Caco-2 (cell line): ENCODE measurements around the gene SPPL2A. TPM values are rescaled to one million over a fixed set of nuclear protein-coding genes. Genes with fewer than 3 reads are reported as not detected.

Experiments used
- BruUV-seq: library from RNA; stranded (reverse); fragments of 400-500 nt; replicated peaks from 2 replicates; lab custom pipeline; 2021; lab: Mats Ljungman, UMichigan
- CTCF ChIA-PET: fragments of 300-600 bp; sonication (Branson Sonifier 250); formaldehyde crosslinking; loops from one replicate; lab custom pipeline; 2022; ENCODE audit warnings: antibody characterized with exemption; lab: Charles Lee
- POLR2A ChIA-PET: fragments of 300-600 bp; sonication (Branson Sonifier 250); formaldehyde crosslinking; loops from one replicate; lab custom pipeline; 2022; ENCODE audit warnings: antibody characterized with exemption; lab: Charles Lee
- DNase-seq, 2 experiments: peaks; one replicate each; pipeline versions ENCODE4 v3.0.0 to v3.0.0-alpha.2; 2020 to 2022
- H3K27me3 ChIP-seq: replicated peaks from 2 replicates; pipeline ENCODE4 v1.6.0; 2011; ENCODE audit warnings: low read length; ENCODE audit not compliant: control insufficient read depth, insufficient read depth
- H3K36me3 ChIP-seq: 2 replicates; pipeline ENCODE4 v1.5.1; 2011; ENCODE audit warnings: low read length; ENCODE audit not compliant: control insufficient read depth, insufficient read depth
- H3K4me1 ChIP-seq: fragments of 250-450 bp; sonication (Bioruptor Pico); 2 replicates; pipeline ENCODE4 v1.5.1; 2020; ENCODE audit warnings: mild to moderate bottlenecking
- H3K4me3 ChIP-seq: 2 replicates; pipeline ENCODE4 v1.5.1; 2011; ENCODE audit warnings: low read depth, mild to moderate bottlenecking, control low read depth, low read length
- H3K9me3 ChIP-seq: fragments of 250-450 bp; sonication (Bioruptor Pico); 2 replicates; pipeline ENCODE4 v1.5.1; 2020; ENCODE audit warnings: mild to moderate bottlenecking, moderate library complexity
- H3K27ac Mint-ChIP-seq: one replicate; pipeline ENCODE4 v1.8.0; 2022; ENCODE audit warnings: mixed read lengths; ENCODE audit not compliant: unreplicated experiment
- H3K27me3 Mint-ChIP-seq: one replicate; pipeline ENCODE4 v1.8.0; 2022; ENCODE audit warnings: mixed read lengths; ENCODE audit not compliant: insufficient read depth, unreplicated experiment
- H3K36me3 Mint-ChIP-seq: one replicate; pipeline ENCODE4 v1.8.0; 2022; ENCODE audit warnings: mild to moderate bottlenecking, mixed read lengths; ENCODE audit not compliant: insufficient read depth, unreplicated experiment
- H3K4me1 Mint-ChIP-seq: one replicate; pipeline ENCODE4 v1.8.0; 2022; ENCODE audit warnings: low read depth, mixed read lengths; ENCODE audit not compliant: unreplicated experiment
- H3K4me3 Mint-ChIP-seq: one replicate; pipeline ENCODE4 v1.8.0; 2022; ENCODE audit warnings: mild to moderate bottlenecking, moderate library complexity, mixed read lengths; ENCODE audit not compliant: unreplicated experiment
- H3K9me3 Mint-ChIP-seq: one replicate; pipeline ENCODE4 v1.8.0; 2022; ENCODE audit warnings: mixed read lengths; ENCODE audit not compliant: unreplicated experiment
- intact Hi-C: fragments of 100-400 bp; cut with micrococcal nuclease; formaldehyde crosslinking; loops from one replicate; pipeline ENCODE4 v1.10.0; 2022; ENCODE audit not compliant: unreplicated experiment
- total RNA-seq: library from RNA; stranded (reverse); gene quantifications from 2 replicates; pipeline ENCODE4 v1.2.3, GENCODE V29; 2022
- TF ChIP-seq, protein P1 (sequence below), 2 experiments: fragments of 200-600 bp in 1 of 2; IDR thresholded peaks; 1 replicate in 1 of 2; 2 replicates in 1 of 2; pipeline versions ENCODE4 v1.5.1 to v1.8.0; 2011 to 2022; ENCODE audit warnings: antibody characterized with exemption in 1 of 2, control low read depth in 1 of 2, inconsistent platforms in 1 of 2, low read depth in 1 of 2, low read length in 1 of 2, mild to moderate bottlenecking in 1 of 2, moderate library complexity in 1 of 2; ENCODE audit not compliant: insufficient read depth in 1 of 2, severe bottlenecking in 1 of 2, unreplicated experiment in 1 of 2

Gene SPPL2A
- total RNA-seq, 1 experiment from 2014 or later = 131 TPM

DNA sequence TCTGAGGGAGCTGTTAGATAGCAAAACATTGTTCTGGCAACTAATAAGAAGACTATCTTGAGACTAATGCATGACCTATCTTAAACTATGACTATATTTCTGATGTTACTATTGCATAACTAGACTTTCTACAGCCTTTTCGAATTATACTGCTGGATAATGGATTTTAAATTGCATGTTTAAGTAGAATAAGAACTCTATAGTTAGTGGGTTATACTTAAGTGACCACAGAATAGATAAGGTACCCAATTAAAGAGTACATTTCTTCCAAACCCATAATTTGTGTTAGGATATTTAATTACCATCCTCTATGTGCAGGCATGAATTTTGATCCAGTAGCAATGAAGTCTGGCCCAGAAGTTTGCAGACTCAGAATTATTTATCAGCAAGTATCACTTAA, 44.6 kb upstream of the SPPL2A start:
- BruUV-seq = no TSS peak
- Histone ChIP-seq H3K9me3 (no peaks in the 10 kb centered on the region), H3K27me3 (no peaks in the 10 kb centered on the region), H3K4me3 (no peak overlapping the region), H3K4me1 (no peaks in the 10 kb centered on the region), H3K36me3 (no peaks in the 10 kb centered on the region)
- intact Hi-C loops = no loop called here
- Mint-ChIP-seq H3K36me3 (no peaks in the 10 kb centered on the region), H3K4me3 (no peak overlapping the region), H3K9me3 (no peaks in the 10 kb centered on the region), H3K4me1 (no peaks in the 10 kb centered on the region), H3K27ac (no peak overlapping the region), H3K27me3 (no peaks in the 10 kb centered on the region)
- CTCF ChIA-PET = no interaction called here
- DNase-seq = no peak
- TF ChIP-seq, protein P1, sequence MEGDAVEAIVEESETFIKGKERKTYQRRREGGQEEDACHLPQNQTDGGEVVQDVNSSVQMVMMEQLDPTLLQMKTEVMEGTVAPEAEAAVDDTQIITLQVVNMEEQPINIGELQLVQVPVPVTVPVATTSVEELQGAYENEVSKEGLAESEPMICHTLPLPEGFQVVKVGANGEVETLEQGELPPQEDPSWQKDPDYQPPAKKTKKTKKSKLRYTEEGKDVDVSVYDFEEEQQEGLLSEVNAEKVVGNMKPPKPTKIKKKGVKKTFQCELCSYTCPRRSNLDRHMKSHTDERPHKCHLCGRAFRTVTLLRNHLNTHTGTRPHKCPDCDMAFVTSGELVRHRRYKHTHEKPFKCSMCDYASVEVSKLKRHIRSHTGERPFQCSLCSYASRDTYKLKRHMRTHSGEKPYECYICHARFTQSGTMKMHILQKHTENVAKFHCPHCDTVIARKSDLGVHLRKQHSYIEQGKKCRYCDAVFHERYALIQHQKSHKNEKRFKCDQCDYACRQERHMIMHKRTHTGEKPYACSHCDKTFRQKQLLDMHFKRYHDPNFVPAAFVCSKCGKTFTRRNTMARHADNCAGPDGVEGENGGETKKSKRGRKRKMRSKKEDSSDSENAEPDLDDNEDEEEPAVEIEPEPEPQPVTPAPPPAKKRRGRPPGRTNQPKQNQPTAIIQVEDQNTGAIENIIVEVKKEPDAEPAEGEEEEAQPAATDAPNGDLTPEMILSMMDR (IDR thresholded peaks at IDR 0.05; ENCODE audit: insufficient read depth in 1 of 2, low read depth in 1 of 2, low read length in 1 of 2, severe bottlenecking in 1 of 2, unreplicated experiment in 1 of 2) = no peak
- POLR2A ChIA-PET = no interaction called here

DNA sequence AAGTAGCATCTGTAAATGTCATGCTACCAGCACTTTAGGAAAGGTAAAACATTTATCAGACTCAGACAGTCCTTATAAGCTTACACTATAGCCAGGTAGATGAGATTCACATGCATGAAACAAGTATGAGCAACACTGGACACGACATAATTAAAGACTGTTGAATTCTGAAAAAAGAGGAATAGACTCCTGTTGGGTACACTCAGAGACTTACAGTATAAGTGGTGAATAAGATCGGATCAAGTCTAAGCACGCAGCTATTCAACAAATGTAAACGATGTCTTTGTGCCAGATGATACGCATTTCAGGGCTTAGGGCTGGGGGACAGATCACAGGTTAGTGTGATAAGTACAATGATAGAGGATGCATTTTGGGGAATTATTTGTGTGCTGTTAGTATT, 43.2 kb upstream of the SPPL2A start:
- H3K36me3 ChIP-seq = no peaks in the 10 kb centered on the region
- no peaks in the 10 kb centered on the region for H3K9me3 ChIP-seq
- no peak overlapping the region for H3K27ac Mint-ChIP-seq
- no peak overlapping the region for H3K4me3 Mint-ChIP-seq
- intact Hi-C loops = no loop called here
- TF ChIP-seq, protein P1 (IDR thresholded peaks at IDR 0.05; ENCODE audit: insufficient read depth in 1 of 2, low read depth in 1 of 2, low read length in 1 of 2, severe bottlenecking in 1 of 2, unreplicated experiment in 1 of 2) = no peak
- H3K4me1 ChIP-seq = no peaks in the 10 kb centered on the region
- H3K36me3 Mint-ChIP-seq = no peaks in the 10 kb centered on the region
- no peaks in the 10 kb centered on the region for H3K4me1 Mint-ChIP-seq
- H3K27me3 Mint-ChIP-seq = no peaks in the 10 kb centered on the region
- ChIA-PET POLR2A (no interaction called here), CTCF (no interaction called here)
- no peak for DNase-seq
- H3K27me3 ChIP-seq = no peaks in the 10 kb centered on the region
- no peak overlapping the region for H3K4me3 ChIP-seq
- H3K9me3 Mint-ChIP-seq = no peaks in the 10 kb centered on the region
- BruUV-seq = no TSS peak

DNA sequence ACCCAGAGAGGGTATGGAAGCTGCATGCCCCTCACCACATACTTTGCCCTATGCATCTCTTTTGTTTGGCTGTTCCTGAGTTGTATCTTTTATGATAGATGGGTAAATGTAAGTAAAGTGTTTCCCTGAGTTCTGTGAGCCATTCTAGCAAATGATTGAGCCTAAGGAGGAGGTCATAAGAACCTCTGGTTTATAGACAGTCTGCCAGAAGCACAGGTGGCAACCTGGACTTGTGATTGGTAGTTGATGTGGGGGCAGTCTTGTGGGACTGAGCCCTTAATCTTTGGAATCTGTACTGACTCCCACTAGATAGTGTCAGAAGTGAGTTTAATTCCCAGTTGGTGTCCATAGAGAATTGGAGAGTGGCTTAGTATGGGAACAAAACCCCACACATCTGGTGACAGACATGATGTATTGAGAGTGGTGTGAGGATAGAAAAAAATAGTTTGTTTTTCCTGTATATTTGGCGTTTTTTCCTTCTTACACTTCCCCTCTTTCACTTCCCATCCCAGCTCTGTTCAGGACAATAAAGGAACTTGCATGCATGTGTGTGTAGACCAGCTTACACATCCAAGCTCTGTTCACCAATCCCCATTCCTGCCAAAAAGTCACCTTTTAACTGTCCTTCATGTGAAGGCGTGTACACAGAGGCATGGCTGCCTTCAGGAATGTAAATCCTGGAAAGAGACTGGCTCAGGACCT, 38.1 kb upstream of the SPPL2A start:
- Mint-ChIP-seq H3K27me3 (no peaks in the 10 kb centered on the region), H3K27ac (no peak overlapping the region), H3K4me1 (peaks cover 3% of the 10 kb centered on the region), H3K4me3 (no peak overlapping the region), H3K36me3 (no peaks in the 10 kb centered on the region), H3K9me3 (no peaks in the 10 kb centered on the region)
- Histone ChIP-seq H3K4me1 (0 out of 2 replicates have a peak, but pooled peaks cover 7% of the 10 kb centered on the region), H3K4me3 (no peak overlapping the region), H3K36me3 (no peaks in the 10 kb centered on the region), H3K9me3 (no peaks in the 10 kb centered on the region), H3K27me3 (no peaks in the 10 kb centered on the region)
- intact Hi-C loops = no loop called here
- ChIA-PET POLR2A (no interaction called here), CTCF (no interaction called here)
- TF ChIP-seq, protein P1 (IDR thresholded peaks at IDR 0.05; ENCODE audit: insufficient read depth in 1 of 2, low read depth in 1 of 2, low read length in 1 of 2, severe bottlenecking in 1 of 2, unreplicated experiment in 1 of 2) = no peak
- no TSS peak for BruUV-seq
- DNase-seq = no peak
